ENCODE results near the gene SMIM35.

SMIM35 gene

DNA sequence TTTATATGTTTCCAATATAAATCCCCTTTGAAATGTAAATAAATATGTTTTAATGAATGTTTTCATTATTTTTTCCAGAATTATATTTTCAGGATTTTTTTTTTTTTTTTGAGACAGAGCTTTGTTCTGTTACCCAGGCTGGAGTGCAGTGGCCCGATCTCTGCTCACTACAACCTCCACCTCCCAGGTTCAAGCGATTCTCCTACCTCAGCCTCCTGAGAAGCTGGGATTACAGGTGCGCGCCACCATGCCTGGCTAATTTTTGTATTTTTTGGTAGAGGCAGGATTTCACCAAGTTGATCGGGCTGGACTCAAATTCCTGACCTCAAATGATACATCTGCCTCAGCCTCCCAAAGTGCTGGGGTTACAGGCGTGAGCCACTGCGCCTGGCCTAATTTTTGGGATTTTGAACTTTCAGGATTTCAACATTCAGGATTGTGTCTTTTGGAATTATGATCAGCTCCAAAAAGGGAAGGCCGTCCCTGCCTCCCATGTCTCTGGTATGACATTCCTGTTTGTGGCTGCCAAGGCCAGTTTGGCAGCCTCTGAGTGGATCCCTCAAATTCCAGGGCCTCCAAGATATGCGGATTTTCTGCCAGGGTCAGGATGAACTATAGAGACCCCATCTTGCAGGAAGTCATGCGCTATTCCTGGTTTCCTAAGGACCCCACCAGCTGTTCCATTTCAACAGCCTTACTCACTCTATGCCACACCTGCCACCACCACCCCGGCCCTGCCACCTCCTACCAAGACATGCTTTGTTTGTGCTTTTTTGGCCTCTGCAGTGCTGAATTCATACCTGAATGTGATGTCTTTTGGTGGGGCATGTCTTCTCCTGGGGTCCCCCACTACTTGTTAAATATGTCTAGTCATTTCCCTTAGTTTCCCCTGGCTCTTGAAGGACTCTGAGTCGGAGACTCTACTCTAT is 31.8 kb downstream of the SMIM35 start:
- in situ Hi-C loops (cut with MboI; ENCODE audit: low sequenced_read_pairs, unreplicated experiment), result loop anchor here (10.0 kb wide), 1 partner anchor 220 kb away; no protein-coding TSS in a partner anchor
- TF ChIP-seq, protein P1, sequence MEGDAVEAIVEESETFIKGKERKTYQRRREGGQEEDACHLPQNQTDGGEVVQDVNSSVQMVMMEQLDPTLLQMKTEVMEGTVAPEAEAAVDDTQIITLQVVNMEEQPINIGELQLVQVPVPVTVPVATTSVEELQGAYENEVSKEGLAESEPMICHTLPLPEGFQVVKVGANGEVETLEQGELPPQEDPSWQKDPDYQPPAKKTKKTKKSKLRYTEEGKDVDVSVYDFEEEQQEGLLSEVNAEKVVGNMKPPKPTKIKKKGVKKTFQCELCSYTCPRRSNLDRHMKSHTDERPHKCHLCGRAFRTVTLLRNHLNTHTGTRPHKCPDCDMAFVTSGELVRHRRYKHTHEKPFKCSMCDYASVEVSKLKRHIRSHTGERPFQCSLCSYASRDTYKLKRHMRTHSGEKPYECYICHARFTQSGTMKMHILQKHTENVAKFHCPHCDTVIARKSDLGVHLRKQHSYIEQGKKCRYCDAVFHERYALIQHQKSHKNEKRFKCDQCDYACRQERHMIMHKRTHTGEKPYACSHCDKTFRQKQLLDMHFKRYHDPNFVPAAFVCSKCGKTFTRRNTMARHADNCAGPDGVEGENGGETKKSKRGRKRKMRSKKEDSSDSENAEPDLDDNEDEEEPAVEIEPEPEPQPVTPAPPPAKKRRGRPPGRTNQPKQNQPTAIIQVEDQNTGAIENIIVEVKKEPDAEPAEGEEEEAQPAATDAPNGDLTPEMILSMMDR (IDR thresholded peaks at IDR 0.05; ENCODE audit: borderline replicate concordance, control extremely low read depth, extremely low read depth, insufficient read depth, missing control alignments), result no peak
- no peak for DNase-seq (ENCODE audit: low spot score)

DNA sequence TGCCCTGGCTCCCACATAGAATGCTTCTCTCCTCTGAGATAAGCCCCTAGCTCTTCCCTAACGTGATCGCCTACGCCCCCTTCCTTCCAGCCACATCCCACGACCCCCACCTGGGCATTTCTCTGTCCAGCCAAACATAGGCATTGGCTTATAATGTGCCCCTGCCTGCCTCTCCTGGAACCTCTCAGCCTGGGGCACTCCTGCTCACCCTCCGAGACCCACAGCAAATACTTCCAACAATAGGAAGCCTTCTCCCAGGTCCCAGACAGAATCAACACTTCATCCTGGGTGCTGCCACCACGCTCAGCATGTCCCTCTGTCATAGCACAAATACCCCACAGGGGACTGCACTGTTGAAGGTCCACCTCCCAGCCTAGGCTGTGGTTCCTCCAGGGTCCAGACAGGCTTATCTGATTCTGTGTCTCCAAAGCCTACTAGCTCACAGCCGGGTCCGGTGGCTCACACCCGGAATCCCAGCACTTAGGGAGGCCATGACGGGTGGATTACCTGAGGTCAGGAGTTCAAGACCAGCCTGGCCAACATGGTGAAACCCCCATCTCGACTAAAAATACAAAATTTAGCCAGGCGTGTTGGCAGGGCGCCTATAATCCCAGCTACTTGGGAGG is 34.1 kb downstream of the SMIM35 start:
- in situ Hi-C loops (cut with MboI; ENCODE audit: low sequenced_read_pairs, unreplicated experiment), result loop anchor here (10.0 kb wide), 1 partner anchor 218 kb away; no protein-coding TSS in a partner anchor
- TF ChIP-seq, protein P1 (IDR thresholded peaks at IDR 0.05; ENCODE audit: borderline replicate concordance, control extremely low read depth, extremely low read depth, insufficient read depth, missing control alignments), result no peak
- DNase-seq (ENCODE audit: low spot score), result no peak

DNA sequence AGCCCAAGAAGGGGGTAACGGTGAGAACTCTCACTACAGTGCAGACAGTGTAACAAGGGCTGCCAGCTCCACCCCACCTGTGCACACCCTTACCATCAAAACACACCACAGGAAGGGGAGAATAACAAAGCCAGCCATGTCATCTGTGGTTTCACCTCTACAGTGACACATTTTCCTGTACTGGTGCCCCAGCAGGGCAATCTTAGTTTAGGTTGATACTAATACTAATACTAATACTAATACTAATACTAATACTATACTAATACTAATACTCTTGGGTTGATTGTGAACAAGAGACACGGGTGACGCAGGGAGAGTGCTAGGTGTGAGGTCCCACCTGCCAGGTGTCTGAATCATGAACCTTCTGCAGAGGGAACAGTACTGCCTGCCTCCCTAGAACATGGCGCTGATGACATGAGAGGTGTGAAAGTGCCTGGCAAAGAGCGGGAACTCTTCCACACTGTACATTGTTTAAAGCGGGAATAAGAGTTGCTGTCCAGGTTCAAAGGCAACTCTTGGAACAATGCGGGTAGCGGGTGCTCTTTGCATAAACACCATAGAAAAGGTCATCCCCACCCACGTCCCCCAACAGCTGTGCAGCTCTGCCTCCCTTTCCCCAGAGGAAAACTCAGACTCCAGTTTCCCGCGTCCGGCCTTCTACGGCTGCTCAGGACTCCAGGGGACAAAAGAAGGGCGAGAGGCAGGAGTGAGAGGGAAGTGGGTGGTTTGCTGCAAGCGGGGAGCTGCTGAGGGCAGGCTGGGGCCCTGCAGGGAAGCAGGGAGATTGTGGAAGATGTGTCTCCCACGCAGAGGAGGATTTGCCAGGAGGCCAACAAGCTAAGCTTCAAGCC is 34.9 kb downstream of the SMIM35 start:
- no peak for DNase-seq (ENCODE audit: low spot score)
- in situ Hi-C loops (cut with MboI; ENCODE audit: low sequenced_read_pairs, unreplicated experiment), result loop anchor here (10.0 kb wide), 1 partner anchor 217 kb away; no protein-coding TSS in a partner anchor
- TF ChIP-seq, protein P1 (IDR thresholded peaks at IDR 0.05; ENCODE audit: borderline replicate concordance, control extremely low read depth, extremely low read depth, insufficient read depth, missing control alignments), result no peak

DNA sequence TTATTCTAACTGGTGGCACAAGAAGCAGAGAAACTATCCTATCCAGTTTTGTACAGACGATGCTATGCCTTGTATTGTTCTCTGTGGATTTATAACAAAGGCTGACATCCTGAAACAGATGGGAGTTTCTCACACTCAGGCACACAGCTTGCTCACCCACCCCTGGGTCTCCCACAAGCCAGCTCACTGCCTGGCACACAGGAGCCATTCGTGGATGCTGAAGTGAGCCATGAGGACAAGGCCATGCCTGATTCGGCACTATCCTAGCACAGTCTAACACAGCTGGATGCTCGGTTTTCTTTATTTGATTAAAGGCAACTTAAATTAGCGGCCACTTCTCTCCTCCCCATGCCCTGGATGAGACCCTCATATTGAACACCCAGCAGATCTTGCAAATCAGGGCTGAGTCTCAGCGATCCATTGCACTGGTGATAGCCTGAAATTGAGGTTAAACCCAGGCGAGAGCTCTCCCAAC is 35.6 kb downstream of the SMIM35 start:
- in situ Hi-C loops (cut with MboI; ENCODE audit: low sequenced_read_pairs, unreplicated experiment), result loop anchor here (10.0 kb wide), 1 partner anchor 216 kb away; no protein-coding TSS in a partner anchor

DNA sequence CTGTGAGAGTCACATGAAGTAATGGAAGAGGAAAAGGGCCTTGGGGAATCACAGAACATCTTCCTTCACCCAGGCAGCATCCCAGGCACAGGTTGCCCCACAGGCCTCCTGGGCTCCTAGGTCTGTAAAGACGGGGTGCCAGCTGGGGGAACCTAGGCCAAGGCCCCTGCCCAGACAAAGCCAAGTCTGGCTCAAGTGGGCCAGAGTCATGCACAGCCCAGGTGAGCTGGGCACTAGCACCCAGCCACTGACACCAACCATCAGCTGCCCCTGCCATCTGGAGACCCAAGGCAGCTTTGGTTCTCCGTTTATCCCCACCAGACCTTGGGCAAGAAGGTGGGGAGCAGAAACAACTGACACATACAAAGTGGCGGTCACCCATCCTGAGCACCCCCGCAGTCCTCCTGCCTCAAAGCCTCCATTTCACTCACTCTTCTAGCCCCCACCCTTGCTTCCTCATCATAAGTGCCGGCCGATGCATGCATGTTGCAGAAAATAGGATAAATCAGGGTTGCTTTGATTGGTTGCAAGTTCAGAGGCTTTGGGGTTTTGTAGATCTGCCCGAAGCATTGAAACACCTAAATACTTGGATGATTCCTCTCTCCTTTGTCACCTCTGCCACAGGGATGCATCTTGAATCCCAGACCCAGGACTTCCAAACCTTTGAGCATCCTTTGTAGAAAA is 36.4 kb downstream of the SMIM35 start:
- DNase-seq (ENCODE audit: low spot score), result no peak
- TF ChIP-seq, protein P1 (IDR thresholded peaks at IDR 0.05; ENCODE audit: borderline replicate concordance, control extremely low read depth, extremely low read depth, insufficient read depth, missing control alignments), result no peak
- in situ Hi-C loops (cut with MboI; ENCODE audit: low sequenced_read_pairs, unreplicated experiment), result loop anchor here (10.0 kb wide), 1 partner anchor 216 kb away; no protein-coding TSS in a partner anchor

More for the DNA sequence above, 35.6 kb downstream of the SMIM35 start:
- TF ChIP-seq, protein P1 (IDR thresholded peaks at IDR 0.05; ENCODE audit: borderline replicate concordance, control extremely low read depth, extremely low read depth, insufficient read depth, missing control alignments), result no peak
- DNase-seq (ENCODE audit: low spot score), result no peak
